NCI-H2227 treated with DMSO at 0.1 percent for 48 hours (cell line): ENCODE measurements around the gene PCDH9.

Experiments used
- DNase-seq: peaks from one replicate; lab custom pipeline; 2025; lab: John Stamatoyannopoulos, UW

The PCDH9 gene

DNA sequence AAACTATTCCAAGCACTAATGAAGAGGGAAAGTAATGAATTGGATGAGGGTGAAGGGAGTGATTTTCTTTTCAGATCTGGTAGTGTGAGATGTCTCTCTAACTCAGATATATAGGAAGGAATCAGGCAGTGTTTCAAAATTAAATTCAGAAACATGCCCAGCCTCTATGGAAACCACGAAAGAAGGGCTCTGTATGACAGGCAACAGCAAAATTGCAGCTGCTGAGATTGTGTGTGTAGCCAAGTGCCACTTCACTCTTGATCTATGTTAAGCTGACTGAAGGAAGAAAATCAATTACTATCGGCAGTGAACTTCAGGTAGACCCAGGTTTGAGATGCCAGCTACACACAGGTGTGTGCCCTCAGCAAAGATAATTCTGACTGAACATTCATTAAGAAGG lies 387.4 kb downstream of the PCDH9 start:
- DNase-seq = peak; percentile 24

DNA sequence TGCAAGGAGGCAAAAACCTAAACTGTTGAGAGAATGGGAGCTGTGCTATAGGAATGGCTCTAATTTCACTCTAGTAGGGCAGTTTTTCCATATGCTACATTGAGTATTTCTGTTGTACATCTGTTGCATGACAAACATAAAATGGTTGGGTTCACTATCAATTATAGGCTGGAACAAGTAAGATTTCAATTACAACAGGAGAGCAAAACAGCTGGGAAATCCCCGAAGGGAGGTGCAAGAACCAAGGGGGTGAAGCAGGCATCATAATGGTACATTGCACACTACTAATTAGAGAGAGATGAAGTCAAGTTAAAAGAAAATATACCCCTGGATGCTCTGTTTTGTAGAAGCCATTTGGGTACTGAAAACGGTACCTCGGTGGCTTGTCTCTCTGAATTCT lies 389.5 kb downstream of the PCDH9 start:
- DNase-seq = peak; percentile 19

DNA sequence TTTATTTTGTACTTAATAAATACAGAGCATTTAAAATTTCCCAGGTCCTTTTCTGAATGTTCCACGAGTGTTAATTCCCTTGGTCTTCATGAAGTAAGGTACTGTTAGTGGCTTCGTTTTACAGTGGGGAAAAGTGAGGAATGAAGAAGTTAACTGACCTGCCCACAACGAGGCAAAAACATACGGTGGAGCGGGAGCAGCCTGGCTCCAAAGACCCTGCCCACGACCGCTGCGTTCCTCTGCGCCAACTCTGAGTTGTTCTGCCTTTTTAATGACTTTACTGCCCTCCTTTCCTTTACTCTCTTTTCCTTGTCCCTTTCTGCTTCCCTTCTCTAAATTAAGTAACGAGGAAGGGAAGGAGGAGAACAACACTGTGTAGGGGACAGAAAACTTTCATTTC lies 392.9 kb downstream of the PCDH9 start:
- no peak for DNase-seq

DNA sequence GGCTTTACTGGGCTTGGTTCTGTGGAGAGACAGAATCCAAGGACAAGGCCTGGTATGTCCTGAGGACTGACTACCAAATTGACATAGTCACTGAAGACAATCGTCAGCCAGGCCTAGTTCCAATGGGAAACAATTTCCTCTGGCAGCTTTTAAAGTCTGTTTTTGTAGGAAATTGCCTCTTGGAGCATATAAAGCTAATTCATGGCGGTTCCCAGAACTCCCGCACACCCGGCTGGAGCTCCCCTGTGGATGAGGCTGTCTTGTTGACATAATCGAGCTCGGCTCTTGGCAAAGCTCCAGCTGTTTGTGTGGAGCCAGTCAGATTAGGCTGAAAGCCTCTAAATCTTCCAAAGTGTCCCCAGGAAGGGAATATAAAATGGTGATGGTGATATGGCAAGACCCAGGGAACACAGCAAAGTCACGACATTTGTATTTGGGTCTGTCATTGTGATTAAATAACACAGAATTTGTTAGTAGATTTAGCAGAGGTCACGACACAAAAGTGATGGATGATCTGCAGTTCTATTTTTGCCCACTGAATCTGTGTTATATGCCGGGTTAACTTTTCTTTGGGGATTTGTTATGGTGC lies 395.0 kb downstream of the PCDH9 start:
- DNase-seq = peak; percentile 79

DNA sequence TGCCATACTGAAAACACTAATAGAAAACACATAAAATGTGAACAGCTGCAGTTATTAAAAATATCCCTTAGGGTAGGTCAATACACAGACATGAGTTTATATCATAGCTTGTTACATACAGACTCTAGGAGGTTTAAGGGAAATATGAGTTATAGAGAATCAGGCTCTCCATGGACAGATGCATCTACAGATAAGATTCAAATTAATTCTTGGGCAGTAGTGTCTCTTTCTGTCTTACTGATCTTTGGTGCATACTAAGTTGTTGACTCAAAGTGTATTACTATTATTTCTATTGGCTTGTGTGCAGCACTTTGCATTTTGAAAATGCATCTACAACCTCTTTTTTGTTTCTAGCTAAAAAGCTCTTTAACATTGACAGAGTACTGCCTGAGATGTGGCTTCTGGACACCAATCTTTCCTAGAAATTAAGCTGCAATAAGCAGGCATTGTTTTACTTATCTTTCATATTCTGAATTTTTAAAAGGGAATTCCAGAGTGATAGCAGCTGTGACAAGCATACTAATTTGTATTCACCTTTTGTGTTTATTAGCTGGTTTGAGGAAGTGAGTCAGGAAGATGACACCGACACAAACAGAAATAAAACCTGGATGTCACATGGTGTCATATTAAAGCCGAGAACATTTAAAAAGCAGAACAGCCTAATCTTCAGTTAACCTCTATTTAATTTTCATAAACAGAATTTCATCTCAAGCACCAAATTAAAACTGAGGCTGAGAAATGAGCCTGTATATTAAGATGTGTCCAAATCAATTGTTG lies 399.0 kb downstream of the PCDH9 start:
- DNase-seq = no peak

DNA sequence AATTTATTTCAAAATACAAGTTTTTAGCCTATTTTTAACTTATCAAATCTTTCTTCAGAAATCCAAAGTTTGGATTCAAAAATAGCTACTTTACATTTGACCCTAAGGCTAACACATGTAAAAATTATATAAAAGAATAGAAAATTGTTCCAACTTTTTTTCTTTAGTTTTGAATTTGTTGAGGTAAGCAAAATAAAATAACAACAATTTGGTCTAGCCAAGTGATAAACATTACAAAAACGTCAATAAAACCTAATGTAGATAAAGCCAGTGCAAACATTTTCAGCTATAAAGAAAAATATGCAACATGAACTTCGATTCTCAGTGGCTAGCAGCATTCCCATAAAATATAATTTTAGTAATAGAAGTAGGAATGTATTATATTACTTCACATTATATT lies 400.3 kb downstream of the PCDH9 start:
- no peak for DNase-seq

DNA sequence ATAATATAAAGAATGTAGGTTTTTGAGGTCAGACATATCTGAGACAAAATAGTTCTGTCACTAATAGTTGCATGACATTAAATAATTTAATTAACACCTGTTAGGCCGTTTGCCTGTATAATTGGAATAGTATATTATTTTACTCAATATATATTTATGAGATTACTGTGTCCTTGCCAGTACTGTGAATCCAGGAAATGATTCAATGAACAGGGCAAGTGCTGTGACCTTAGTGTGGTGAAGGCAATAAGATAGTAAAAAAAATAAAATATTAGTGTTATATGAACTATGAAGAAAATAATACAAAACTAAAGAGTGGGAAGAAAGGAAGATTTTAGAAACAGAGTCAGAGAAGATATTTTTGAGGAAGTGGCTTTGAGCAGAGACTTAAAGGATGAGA lies 403.7 kb downstream of the PCDH9 start:
- no peak for DNase-seq

DNA sequence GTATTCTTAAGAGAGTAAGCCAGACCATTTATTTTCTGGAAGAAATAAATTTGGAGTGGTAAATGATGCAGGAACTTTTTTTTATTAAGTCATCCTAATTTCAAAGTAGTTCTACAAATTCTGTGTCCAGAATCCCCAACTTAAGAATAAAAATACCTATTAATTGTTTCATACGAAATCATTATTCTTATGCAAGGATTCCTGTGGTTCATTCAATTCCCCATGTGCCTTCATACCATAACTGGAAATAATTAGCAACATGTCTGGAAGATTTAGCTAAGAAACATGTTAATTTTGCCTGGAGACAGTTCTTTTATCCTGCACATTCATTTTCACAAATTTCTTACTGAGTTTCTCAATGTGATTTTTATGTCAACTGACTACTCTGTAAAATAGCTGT lies 408.6 kb downstream of the PCDH9 start:
- DNase-seq = no peak

DNA sequence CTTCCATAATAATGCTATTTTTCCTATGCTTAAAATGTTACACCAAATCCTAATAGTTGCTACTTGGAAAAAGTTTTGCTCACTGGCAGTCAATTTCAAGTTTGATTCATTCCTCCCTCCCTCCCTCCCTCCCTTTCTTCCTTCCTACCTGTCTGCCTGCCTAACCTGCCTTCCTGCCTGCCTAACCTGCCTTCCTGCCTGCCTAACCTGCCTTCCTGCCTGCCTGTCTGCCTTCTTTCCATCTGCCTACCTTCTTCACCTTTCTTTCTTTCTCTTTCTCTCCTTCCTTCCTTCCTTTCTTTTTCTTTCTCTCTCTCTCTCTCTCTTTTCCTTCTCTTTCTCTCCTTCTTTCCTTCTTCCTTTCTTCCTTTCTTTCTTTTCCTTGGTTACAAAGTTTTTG lies 418.7 kb downstream of the PCDH9 start:
- no peak for DNase-seq

DNA sequence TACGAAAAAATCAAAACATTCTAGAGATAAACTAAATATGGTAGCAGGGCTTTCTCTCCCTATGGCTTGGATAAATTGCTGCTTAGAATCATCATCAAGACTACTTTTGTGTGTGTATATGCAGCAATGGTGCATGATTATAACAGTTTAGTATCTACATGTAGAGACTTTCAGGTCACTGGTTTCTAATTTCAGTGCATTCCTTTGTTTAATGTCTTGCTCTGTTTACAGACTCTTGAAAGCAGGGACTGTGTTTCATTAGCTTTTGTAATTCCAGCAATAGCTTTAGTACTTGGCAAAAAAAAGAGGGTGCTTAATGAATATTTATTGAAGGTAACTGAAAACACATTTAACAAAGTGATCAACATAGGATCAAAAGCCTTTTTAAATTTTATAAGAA lies 420.7 kb downstream of the PCDH9 start:
- DNase-seq = no peak

DNA sequence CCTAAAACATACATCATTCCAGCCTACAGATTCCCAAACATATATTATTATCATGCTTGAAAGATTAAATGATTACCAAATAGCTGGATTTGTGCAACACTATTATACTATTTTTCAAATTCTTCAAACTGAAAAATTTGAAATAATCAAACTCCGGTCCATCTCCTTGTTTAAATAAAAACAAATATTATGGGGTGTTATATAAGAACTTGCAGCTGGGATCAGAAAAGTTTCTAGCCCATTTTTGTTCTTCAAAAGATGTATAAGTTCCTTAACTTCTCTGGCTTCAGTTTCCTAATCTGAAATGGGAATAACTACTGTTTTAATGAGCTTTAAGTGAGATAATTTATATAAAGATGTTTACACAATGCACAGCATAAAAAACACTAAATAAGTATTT lies 422.9 kb downstream of the PCDH9 start:
- DNase-seq = no peak

DNA sequence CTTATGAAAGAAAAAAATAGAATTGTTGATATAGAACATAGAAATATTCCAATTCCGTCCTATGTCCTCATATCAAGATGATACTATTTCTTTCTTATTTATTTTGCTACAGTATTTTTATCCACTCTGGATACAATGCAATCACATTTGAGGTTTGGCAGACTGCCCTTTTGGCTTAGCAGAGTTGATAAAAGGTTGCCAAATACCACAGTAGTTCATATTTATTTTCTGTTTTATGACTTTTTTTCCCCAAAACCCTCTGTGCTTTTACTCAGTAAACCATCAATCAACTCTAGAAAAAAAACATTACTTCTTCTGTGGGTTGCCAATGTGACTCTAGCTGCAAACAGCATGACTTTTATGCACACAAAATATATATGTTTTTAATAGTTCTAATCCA lies 424.5 kb downstream of the PCDH9 start:
- no peak for DNase-seq

DNA sequence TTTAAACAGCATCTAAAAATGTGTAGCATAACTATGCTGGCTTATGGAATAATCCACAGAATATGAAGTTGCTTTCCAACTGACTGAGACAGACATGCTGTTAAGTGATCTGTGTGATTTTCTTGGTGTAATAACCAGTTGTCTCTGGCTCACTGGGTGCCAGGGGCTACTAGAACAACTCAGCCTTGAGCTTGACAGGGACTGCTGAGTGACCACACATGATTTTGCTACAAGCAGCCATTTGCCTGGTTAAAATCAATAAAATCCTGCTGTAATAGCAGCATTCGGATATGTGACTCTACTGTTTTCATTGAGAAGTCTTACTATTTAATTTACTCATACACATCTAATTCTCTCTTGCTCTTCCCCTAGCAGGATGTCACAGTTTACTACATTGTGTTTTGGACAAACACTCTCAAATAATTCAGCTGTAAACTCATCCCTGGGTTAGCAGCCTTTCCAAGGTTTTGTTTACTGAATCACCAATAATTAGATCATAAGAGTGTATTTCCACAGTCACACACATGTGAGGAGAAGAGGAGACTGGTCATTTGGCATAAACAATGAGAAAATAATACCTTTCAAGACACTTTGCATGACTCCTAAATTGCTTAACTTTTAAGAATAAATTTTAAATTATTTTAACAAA lies 426.2 kb downstream of the PCDH9 start:
- DNase-seq = peak; percentile 59

DNA sequence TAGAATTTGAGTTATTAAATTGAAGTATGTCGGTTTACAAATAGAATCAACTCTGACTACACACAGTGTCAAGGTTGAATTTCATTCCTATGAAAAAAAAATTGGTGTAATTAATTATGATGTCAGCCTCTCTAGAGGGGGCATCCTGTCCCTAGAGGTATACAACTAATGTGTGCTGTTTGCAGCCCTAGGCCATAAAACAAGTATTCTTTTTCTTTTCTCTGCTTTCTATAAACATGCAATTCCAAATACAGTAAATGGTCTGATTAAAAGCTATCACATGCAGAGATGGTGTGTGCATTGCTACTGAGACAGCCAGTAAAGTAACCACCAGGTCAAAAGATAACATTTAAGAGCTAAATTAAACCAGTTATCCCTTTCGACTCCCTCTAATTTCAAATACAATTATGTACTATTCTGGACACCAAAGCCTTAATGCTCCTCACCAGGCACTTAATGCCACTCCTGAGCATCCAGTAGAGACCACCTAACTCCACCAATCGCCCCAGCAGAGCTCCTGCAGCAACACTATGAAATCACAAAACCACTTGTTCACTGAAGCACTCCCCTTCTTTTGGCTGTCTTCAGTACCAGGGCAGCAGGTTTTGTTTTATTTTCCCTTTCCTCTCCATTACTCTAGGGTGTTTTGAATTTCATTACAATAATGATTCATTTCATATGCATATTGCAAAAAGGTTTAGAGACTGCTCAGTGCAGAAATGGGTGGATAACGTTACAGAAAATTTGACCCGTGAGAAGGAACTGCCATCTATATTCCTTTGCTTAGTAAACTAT lies 426.9 kb downstream of the PCDH9 start:
- peak; percentile 92 for DNase-seq

DNA sequence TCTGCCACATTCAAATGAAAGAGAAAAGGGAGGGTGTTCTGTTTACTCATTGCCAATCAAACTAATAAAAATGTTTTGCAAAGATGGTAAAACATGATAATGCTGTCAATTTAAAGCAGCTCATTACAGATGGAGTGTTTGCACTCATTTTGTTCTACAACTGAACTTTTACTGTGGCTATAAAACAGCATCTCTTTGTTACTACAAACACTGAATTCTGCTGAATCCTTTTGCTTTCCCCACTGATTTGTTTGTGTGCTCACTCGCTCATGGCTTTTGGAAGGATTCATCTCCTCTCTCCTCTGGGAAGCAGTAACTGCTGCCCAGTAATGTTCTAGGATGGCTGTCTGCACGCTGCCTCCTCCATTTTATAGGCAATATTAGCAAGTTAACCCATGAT lies 434.5 kb downstream of the PCDH9 start:
- DNase-seq = no peak

DNA sequence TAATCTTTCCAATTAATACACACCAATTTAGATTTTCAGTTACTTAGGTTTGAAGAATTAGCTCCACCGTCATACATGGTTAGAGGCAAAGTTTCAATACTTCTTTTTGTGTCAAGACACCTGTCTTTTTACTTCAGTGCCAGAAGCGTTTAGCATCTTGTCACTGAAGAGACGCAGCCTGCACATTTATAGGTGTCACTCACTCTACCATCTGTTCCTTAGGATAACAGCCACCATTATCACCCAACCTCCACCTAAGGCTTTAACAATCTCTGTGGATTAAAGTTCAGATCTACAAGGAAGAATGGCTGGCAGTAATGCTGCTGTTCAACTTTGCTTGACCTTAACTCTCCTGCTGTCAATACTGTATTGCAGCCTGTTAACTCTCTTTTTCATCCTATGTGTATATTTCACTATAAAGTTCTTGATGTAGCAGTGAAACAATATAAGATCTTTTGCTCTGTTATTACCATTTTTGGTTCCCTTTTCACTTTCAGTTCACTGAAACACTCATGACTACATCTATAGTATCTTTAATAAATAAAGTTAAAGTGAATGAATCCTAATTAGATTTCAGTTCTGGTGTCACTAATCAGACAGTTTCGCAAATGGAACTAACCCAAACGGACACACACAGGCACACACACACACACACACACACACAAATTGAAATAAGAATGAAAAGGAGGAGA lies 435.6 kb downstream of the PCDH9 start:
- peak; percentile 4 for DNase-seq

DNA sequence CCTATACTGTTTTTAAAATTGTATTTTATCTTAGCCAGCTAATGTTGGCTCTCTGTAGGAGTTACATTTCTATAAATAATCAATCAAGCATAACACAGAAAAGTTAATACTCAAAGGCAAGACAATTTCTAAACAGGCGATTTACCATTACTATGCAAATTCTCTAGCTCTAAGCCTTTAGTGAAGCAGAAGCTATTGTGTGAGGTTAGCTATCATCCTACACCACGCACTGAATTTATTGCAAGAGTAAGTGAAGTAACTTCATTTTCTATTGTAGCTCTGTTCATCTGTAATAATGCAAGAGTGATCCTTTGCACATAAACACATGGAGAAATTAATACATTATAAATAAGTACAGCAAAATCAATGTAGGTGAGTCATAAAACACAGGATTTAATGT lies 439.3 kb downstream of the PCDH9 start:
- DNase-seq = no peak

DNA sequence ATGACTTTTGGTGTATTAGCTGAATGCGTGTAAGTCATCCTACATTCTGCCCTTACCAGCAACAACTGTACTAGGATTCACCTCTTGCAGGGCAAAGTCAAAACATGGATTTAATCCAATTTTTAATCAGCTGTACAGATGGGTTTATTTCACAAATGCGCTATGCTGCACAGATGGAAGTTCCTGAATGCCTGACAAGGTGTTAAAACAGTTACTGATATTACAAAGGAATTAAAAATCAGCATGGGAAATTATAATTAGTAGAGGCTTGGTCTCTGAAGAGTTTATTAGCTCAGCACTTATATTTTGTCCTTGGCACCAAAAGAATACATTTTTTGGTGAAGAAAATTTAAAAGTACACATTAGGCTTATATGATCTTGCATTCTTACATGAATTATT lies 448.9 kb downstream of the PCDH9 start:
- no peak for DNase-seq

DNA sequence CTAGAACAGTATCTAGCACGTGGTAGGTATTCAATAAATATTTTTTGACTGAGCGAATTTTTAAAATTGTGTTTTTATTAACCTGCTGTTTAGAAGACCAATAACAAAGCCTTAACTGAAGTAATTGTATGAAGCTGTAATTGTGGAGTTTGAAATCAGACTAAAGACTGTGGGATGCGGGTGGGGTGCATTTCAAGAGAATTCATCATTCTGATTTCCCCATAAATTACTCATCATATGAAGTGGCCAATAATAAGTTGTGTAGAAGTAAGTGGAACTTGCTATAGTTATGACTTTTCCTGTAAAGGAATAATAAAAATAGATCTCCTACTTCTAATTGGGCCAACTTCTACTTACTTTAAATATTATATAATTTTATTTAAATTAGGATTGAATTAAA lies 449.3 kb downstream of the PCDH9 start:
- DNase-seq = no peak

DNA sequence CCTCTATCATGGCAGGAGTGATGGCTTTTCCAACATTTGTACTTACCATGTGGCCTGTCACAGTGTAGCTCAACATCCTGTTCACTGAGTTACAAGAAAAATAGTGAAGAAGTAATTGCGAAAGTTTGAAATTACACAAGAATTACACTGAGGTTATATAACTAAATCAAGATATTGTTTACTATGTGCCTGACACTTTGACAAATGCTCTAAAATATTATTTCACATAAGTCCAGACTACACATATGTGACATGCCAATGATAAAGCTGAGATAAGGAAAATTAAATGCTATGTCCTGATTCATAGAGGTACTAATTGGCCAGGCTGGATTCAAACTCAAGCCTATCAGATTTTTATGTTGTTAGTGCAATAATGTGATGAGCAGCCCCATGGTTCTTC lies 451.7 kb downstream of the PCDH9 start:
- DNase-seq = no peak

DNA sequence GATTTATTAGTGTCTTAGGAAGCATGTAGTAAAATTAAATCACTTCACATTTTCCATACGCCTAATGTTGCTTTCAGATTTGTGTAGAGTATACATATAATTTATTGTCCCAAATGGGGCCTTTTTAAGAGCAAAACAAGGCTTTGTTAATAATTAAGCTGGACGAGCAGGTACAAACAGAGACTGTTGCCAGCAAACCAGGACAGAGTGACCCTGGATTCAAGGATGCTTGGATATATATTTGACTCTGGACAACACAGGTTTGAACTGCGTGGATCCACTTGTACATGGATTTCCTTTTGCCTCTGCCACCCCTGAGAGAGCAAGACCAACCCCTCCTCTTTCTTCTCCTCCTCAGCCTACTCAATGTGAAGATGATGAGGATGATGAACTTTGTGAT lies 454.9 kb downstream of the PCDH9 start:
- DNase-seq = no peak

DNA sequence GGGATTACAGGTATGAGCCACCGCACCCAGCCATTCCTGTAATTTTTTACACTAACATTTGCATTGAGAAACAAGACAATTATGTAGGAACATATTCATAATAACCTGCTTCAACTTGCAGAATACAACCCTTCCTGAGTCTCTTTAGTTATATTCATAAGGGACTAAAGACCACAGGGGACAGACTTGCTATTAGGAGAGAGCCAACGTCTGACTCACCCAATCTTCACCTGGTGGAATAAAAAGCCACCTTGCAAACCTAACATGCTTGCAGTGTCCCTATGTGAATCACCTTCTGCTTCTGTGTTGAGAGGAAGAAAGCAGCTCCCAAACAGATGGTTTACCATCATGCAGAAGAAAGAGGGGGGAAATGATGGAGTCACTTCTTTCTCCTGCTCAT lies 456.1 kb downstream of the PCDH9 start:
- no peak for DNase-seq
